Glutamatergic neuron (in vitro differentiated cells): ENCODE data around the gene SAFB. TPM values are rescaled to one million over a fixed set of nuclear protein-coding genes. Genes with fewer than 3 reads are reported as not detected.

Experiments
- DNase-seq: peaks from one replicate; pipeline ENCODE4 v3.0.0; 2022
- H3K27ac Mint-ChIP-seq: one replicate; pipeline ENCODE4 v1.8.0; 2020; ENCODE audit warnings: mild to moderate bottlenecking, mixed read lengths, inconsistent platforms; ENCODE audit not compliant: unreplicated experiment
- H3K27me3 Mint-ChIP-seq: one replicate; pipeline ENCODE4 v1.8.0; 2020; ENCODE audit warnings: mild to moderate bottlenecking, moderate library complexity, mixed read lengths, inconsistent platforms; ENCODE audit not compliant: unreplicated experiment
- H3K36me3 Mint-ChIP-seq: one replicate; pipeline ENCODE4 v1.8.0; 2020; ENCODE audit warnings: mild to moderate bottlenecking, mixed read lengths, inconsistent platforms; ENCODE audit not compliant: unreplicated experiment
- H3K4me1 Mint-ChIP-seq: one replicate; pipeline ENCODE4 v1.8.0; 2020; ENCODE audit warnings: mild to moderate bottlenecking, low read depth, mixed read lengths, inconsistent platforms; ENCODE audit not compliant: unreplicated experiment
- H3K4me3 Mint-ChIP-seq: one replicate; pipeline ENCODE4 v1.8.0; 2020; ENCODE audit warnings: mild to moderate bottlenecking, mixed read lengths, inconsistent platforms; ENCODE audit not compliant: unreplicated experiment
- H3K9me3 Mint-ChIP-seq: one replicate; pipeline ENCODE4 v1.8.0; 2020; ENCODE audit warnings: mild to moderate bottlenecking, moderate library complexity, mixed read lengths, inconsistent platforms; ENCODE audit not compliant: unreplicated experiment
- total RNA-seq: library from RNA; stranded (reverse); fragmentation: NEBNext Ultra II Directional; extraction: Animal tissue kit (Norgen Biotek cat#: 25700); gene quantifications from one replicate; pipeline ENCODE4 v1.2.1, GENCODE V29; 2021; ENCODE audit not compliant: unreplicated experiment
- TF ChIP-seq, protein P1 (sequence below): fragments of 200-600 bp; sonication (generic); IDR thresholded peaks from one replicate; pipeline ENCODE4 v1.5.0; 2021; ENCODE audit not compliant: partially characterized antibody, unreplicated experiment

Gene SAFB
- total RNA-seq, 1 donor from 2014 or later, result 133 TPM

DNA sequence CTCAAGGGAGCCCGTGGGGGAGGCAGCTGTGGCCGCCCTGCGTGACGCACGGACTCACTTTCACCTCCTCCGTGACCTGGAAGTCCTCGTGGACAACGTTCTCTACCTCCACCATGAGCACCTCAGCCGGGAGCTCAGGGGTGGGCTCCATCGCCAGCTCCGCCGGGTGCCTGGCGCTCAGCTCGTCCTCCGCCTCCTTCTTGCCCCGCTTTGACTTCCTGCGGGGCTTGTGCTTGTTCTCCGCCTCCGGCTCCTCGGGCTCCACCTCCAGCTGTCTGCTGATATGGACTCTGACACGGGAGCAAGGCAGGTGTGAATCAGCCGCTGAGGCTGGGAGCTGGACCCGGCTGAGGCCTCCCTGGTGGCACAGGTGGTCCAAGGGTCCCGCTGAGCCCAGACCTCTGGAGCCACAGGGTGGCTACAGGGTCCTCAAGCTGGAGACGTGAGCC, 88.9 kb downstream of the SAFB start:
- DNase-seq, result no peak
- Mint-ChIP-seq H3K27ac (no peak overlapping the region), H3K27me3 (no peaks in the 10 kb centered on the region), H3K4me3 (no peak overlapping the region), H3K4me1 (peaks cover 8% of the 10 kb centered on the region), H3K36me3 (no peaks in the 10 kb centered on the region), H3K9me3 (peaks cover 8% of the 10 kb centered on the region)
- TF ChIP-seq, protein P1, sequence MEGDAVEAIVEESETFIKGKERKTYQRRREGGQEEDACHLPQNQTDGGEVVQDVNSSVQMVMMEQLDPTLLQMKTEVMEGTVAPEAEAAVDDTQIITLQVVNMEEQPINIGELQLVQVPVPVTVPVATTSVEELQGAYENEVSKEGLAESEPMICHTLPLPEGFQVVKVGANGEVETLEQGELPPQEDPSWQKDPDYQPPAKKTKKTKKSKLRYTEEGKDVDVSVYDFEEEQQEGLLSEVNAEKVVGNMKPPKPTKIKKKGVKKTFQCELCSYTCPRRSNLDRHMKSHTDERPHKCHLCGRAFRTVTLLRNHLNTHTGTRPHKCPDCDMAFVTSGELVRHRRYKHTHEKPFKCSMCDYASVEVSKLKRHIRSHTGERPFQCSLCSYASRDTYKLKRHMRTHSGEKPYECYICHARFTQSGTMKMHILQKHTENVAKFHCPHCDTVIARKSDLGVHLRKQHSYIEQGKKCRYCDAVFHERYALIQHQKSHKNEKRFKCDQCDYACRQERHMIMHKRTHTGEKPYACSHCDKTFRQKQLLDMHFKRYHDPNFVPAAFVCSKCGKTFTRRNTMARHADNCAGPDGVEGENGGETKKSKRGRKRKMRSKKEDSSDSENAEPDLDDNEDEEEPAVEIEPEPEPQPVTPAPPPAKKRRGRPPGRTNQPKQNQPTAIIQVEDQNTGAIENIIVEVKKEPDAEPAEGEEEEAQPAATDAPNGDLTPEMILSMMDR, result no peak

DNA sequence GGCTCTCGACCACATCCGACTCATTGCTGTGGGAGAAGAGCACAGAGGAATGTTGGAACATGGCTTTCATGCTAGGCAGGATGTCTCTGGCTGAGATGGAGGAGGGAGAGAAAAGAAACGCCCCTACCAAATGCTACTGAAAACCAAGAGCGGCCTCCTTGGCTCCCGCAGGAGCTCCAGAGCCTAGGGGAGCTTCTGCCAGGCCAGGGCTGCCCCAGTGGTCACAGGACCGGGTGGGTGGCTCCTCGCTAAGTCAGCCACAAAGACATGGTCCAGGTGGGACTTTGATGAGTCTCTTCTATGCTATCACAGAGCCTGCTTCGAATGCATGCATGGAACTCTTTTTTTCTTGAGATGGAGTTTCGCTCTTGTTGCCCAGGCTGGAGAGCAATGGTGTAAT, 90.3 kb downstream of the SAFB start:
- Mint-ChIP-seq H3K36me3 (no peaks in the 10 kb centered on the region), H3K9me3 (peaks cover 10% of the 10 kb centered on the region), H3K27ac (no peak overlapping the region), H3K4me1 (peaks cover 11% of the 10 kb centered on the region), H3K27me3 (no peaks in the 10 kb centered on the region), H3K4me3 (no peak overlapping the region)
- TF ChIP-seq, protein P1, result no peak
- DNase-seq, result no peak

DNA sequence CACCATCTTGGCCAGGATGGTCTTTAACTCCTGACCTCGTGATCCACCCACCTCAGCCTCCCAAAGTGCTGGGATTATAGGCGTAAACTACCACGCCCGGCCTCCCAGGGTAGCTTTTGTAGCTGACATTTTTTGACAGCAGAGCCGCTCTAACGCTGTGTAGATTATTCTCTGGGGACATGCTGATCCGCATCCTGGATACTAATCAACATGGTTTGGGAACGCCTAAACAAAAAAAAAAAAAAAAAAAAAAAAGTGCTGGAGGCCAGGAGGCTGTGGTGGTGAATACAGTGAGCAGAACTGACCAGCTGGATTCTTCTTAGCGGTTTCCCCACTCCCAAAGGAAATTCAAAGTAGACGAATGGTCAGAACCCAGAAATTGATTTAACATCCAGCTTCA, 91.9 kb downstream of the SAFB start:
- peaks cover 17% of the 10 kb centered on the region for H3K4me1 Mint-ChIP-seq
- peaks cover 6% of the 10 kb centered on the region for H3K27me3 Mint-ChIP-seq
- DNase-seq, result no peak
- TF ChIP-seq, protein P1, result no peak
- H3K4me3 Mint-ChIP-seq, result peak overlapping the region; percentile 63
- no peaks in the 10 kb centered on the region for H3K36me3 Mint-ChIP-seq
- H3K9me3 Mint-ChIP-seq, result peaks cover 11% of the 10 kb centered on the region
- H3K27ac Mint-ChIP-seq, result peak overlapping the region; percentile 89

DNA sequence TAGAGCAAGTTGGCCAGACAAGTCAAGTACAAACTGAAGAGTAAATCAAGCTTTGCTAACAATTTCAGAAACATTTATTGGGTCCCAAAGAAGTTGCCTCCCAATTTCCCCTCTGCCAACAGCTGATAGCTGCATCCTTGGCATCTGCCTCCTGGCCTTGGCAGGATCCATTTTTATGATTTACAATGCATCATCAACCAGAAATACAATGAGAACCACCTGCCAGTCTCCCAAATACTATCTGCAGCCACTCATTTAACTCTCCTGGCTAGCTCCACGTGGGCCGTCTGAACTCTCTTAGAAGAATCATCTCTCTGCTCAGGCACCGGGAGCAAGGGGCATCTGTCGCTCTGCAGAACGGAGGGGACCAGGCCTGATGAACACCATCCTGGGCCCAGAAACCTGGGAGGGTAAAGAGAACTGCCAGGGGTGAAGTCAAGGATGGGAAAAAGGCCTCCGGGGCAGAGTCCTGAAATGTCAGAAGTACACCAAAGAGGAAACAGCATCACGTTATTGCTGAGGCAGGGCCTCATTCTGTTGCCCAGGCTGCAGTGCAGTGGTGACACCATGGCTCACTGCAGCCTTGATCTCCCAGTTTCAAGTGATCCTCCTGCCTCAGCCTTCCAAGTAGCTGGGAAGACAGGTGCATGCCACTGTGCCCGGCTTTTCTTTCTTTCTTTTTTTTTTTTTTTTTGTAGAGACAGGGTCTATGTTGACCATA, 94.5 kb downstream of the SAFB start:
- TF ChIP-seq, protein P1, result no peak
- Mint-ChIP-seq H3K27me3 (peaks cover 6% of the 10 kb centered on the region), H3K4me1 (peaks cover 17% of the 10 kb centered on the region), H3K4me3 (peak overlapping the region; percentile 71), H3K36me3 (no peaks in the 10 kb centered on the region), H3K27ac (peak overlapping the region; percentile 72), H3K9me3 (peaks cover 16% of the 10 kb centered on the region)
- no peak for DNase-seq

Other genes starting within 250 kb of the SAFB start
- not detected for gene ZNRF4, start 167.7 kb upstream of the SAFB start, total RNA-seq
- 1.0 TPM for gene TINCR, start 55.1 kb upstream of the SAFB start, total RNA-seq
- gene SAFB2, start 307 bp upstream of the SAFB start, total RNA-seq, result 70.9 TPM
- 22.8 TPM for gene MICOS13, start 57.4 kb downstream of the SAFB start, total RNA-seq
- 64.4 TPM for gene HSD11B1L, start 57.9 kb downstream of the SAFB start, total RNA-seq
- gene RPL36, start 67.2 kb downstream of the SAFB start, total RNA-seq, result 514 TPM
- gene LONP1, start 97.1 kb downstream of the SAFB start, total RNA-seq, result 98.5 TPM
- gene CATSPERD, start 97.6 kb downstream of the SAFB start, total RNA-seq, result not detected
- gene PRR22, start 161.7 kb downstream of the SAFB start, total RNA-seq, result 3.1 TPM
- gene DUS3L, start 168.1 kb downstream of the SAFB start, total RNA-seq, result 22.4 TPM
- gene NRTN, start 182.0 kb downstream of the SAFB start, total RNA-seq, result 1.2 TPM
- not detected for gene FUT6, start 216.6 kb downstream of the SAFB start, total RNA-seq
- not detected for gene FUT3, start 228.4 kb downstream of the SAFB start, total RNA-seq
- gene FUT5, start 247.5 kb downstream of the SAFB start, total RNA-seq, result 0.27 TPM